Loucy (cell line): ENCODE data around the gene CHMP4A.

ENCODE experiments used
- CTCF ChIP-seq: fragments of 200-600 bp; sonication (generic); conservative IDR thresholded peaks from 2 replicates; pipeline ENCODE4 v1.5.1; 2014; ENCODE audit warnings: mild to moderate bottlenecking, antibody characterized with exemption, low read length
- EZH2phosphoT487 ChIP-seq: fragments of 200-600 bp; IDR thresholded peaks from 2 replicates; pipeline ENCODE4 v1.6.1; 2018; ENCODE audit warnings: antibody characterized with exemption, mild to moderate bottlenecking, moderate library complexity, borderline replicate concordance

GRCh38 chr14:24232645-24233537 is 19.6 kb upstream of the CHMP4A start, which contains the start of gene GMPR2:
- TF ChIP-seq CTCF (no peak), EZH2phosphoT487 (no peak)
